DND-41 (cell line): ENCODE measurements around the gene MESP2.

Experiments
- CTCF ChIP-seq: IDR thresholded peaks from 2 replicates; pipeline ENCODE4 v1.5.1; 2012; ENCODE audit warnings: borderline replicate concordance, low read length, moderate library complexity, mild to moderate bottlenecking; ENCODE audit not compliant: poor library complexity, severe bottlenecking; ENCODE audit errors: extremely low read depth
- EZH2 ChIP-seq: IDR thresholded peaks from 3 replicates; pipeline ENCODE4 v1.6.1; 2012; ENCODE audit warnings: borderline replicate concordance, low read depth, mild to moderate bottlenecking, moderate library complexity, low read length, inconsistent platforms; ENCODE audit not compliant: severe bottlenecking

- TF ChIP-seq CTCF (no peak), EZH2 (no peak)
These were observed 2.7 kb downstream of the MESP2 start for GRCh38 chr15:89778861-89779260.
